ENCODE results near the gene SLCO4A1.

The SLCO4A1 gene

GRCh38 chr20:62648318-62648995, 6.2 kb downstream of the SLCO4A1 start:
- no peak overlapping the region for H3K4me3 ChIP-seq (ENCODE audit: low read depth, low read length)
- H3K27ac ChIP-seq (ENCODE audit: low read depth, low read length) = no peak overlapping the region
- H3K4me1 ChIP-seq (ENCODE audit: control insufficient read depth, insufficient read depth, low read length) = peaks cover 21% of the 10 kb centered on the region
- no peaks in the 10 kb centered on the region for H3K36me3 ChIP-seq (ENCODE audit: control insufficient read depth, insufficient read depth, low read length)
- H3K9me3 ChIP-seq (ENCODE audit: control insufficient read depth, insufficient read depth, low read depth, low read length) = no peaks in the 10 kb centered on the region
- no peak overlapping the region for H3K9ac ChIP-seq (ENCODE audit: low read length)
- peaks cover 81% of the 10 kb centered on the region for H3K27me3 ChIP-seq (ENCODE audit: control insufficient read depth, insufficient read depth, low read length)

- H3K27ac ChIP-seq (ENCODE audit: low read depth, low read length) = no peak overlapping the region
Measured at GRCh38 chr20:62649140-62649539, 6.8 kb downstream of the SLCO4A1 start.

GRCh38 chr20:62650551-62651284, 8.4 kb downstream of the SLCO4A1 start:
- no peaks in the 10 kb centered on the region for H3K9me3 ChIP-seq (ENCODE audit: control insufficient read depth, insufficient read depth, low read depth, low read length)
- no peak overlapping the region for H3K4me3 ChIP-seq (ENCODE audit: low read depth, low read length)
- peaks cover 20% of the 10 kb centered on the region for H3K4me1 ChIP-seq (ENCODE audit: control insufficient read depth, insufficient read depth, low read length)
- H3K9ac ChIP-seq (ENCODE audit: low read length) = no peak overlapping the region
- H3K36me3 ChIP-seq (ENCODE audit: control insufficient read depth, insufficient read depth, low read length) = no peaks in the 10 kb centered on the region
- H3K27me3 ChIP-seq (ENCODE audit: control insufficient read depth, insufficient read depth, low read length) = peaks cover 59% of the 10 kb centered on the region; the same call in 1 of the 2 replicates
- H3K27ac ChIP-seq (ENCODE audit: low read depth, low read length) = no peak overlapping the region

More at GRCh38 chr20:62649140-62649539, 6.8 kb downstream of the SLCO4A1 start:
- H3K4me3 ChIP-seq (ENCODE audit: low read depth, low read length) = no peak overlapping the region
- H3K9me3 ChIP-seq (ENCODE audit: control insufficient read depth, insufficient read depth, low read depth, low read length) = no peaks in the 10 kb centered on the region
- no peaks in the 10 kb centered on the region for H3K36me3 ChIP-seq (ENCODE audit: control insufficient read depth, insufficient read depth, low read length)
- H3K9ac ChIP-seq (ENCODE audit: low read length) = no peak overlapping the region
- peaks cover 20% of the 10 kb centered on the region for H3K4me1 ChIP-seq (ENCODE audit: control insufficient read depth, insufficient read depth, low read length)
- H3K27me3 ChIP-seq (ENCODE audit: control insufficient read depth, insufficient read depth, low read length) = peaks cover 74% of the 10 kb centered on the region

GRCh38 chr20:62651285-62652021, 9.2 kb downstream of the SLCO4A1 start:
- peaks cover 20% of the 10 kb centered on the region for H3K4me1 ChIP-seq (ENCODE audit: control insufficient read depth, insufficient read depth, low read length)
- H3K4me3 ChIP-seq (ENCODE audit: low read depth, low read length) = peak overlapping the region; percentile 34; the same call in 1 of the 2 replicates

GRCh38 chr20:62652041-62652893, 10.0 kb downstream of the SLCO4A1 start:
- Histone ChIP-seq H3K36me3 (ENCODE audit: control insufficient read depth, insufficient read depth, low read length) (no peaks in the 10 kb centered on the region; the same call in 1 of the 2 replicates), H3K27ac (ENCODE audit: low read depth, low read length) (no peak overlapping the region), H3K4me1 (ENCODE audit: control insufficient read depth, insufficient read depth, low read length) (peaks cover 16% of the 10 kb centered on the region), H3K9ac (ENCODE audit: low read length) (no peak overlapping the region), H3K4me3 (ENCODE audit: low read depth, low read length) (peak overlapping the region; percentile 10; the same call in 1 of the 2 replicates), H3K27me3 (ENCODE audit: control insufficient read depth, insufficient read depth, low read length) (peaks cover 44% of the 10 kb centered on the region; the same call in 1 of the 2 replicates), H3K9me3 (ENCODE audit: control insufficient read depth, insufficient read depth, low read depth, low read length) (no peaks in the 10 kb centered on the region)

More at GRCh38 chr20:62651285-62652021, 9.2 kb downstream of the SLCO4A1 start:
- no peaks in the 10 kb centered on the region for H3K9me3 ChIP-seq (ENCODE audit: control insufficient read depth, insufficient read depth, low read depth, low read length)
- no peaks in the 10 kb centered on the region; the same call in 1 of the 2 replicates for H3K36me3 ChIP-seq (ENCODE audit: control insufficient read depth, insufficient read depth, low read length)
- no peak overlapping the region for H3K27ac ChIP-seq (ENCODE audit: low read depth, low read length)
- H3K27me3 ChIP-seq (ENCODE audit: control insufficient read depth, insufficient read depth, low read length) = peaks cover 52% of the 10 kb centered on the region; the same call in 1 of the 2 replicates
- no peak overlapping the region for H3K9ac ChIP-seq (ENCODE audit: low read length)

GRCh38 chr20:62652894-62653305, 10.6 kb downstream of the SLCO4A1 start:
- Histone ChIP-seq H3K4me1 (ENCODE audit: control insufficient read depth, insufficient read depth, low read length) (peaks cover 16% of the 10 kb centered on the region), H3K36me3 (ENCODE audit: control insufficient read depth, insufficient read depth, low read length) (no peaks in the 10 kb centered on the region; the same call in 1 of the 2 replicates), H3K9me3 (ENCODE audit: control insufficient read depth, insufficient read depth, low read depth, low read length) (no peaks in the 10 kb centered on the region), H3K9ac (ENCODE audit: low read length) (no peak overlapping the region), H3K4me3 (ENCODE audit: low read depth, low read length) (no peak overlapping the region), H3K27me3 (ENCODE audit: control insufficient read depth, insufficient read depth, low read length) (peaks cover 39% of the 10 kb centered on the region; the same call in 1 of the 2 replicates), H3K27ac (ENCODE audit: low read depth, low read length) (no peak overlapping the region)

GRCh38 chr20:62653373-62653772, 11.1 kb downstream of the SLCO4A1 start:
- H3K4me1 ChIP-seq (ENCODE audit: control insufficient read depth, insufficient read depth, low read length) = peaks cover 16% of the 10 kb centered on the region
- no peak overlapping the region for H3K9ac ChIP-seq (ENCODE audit: low read length)
- H3K4me3 ChIP-seq (ENCODE audit: low read depth, low read length) = no peak overlapping the region
- H3K27ac ChIP-seq (ENCODE audit: low read depth, low read length) = no peak overlapping the region
- peaks cover 37% of the 10 kb centered on the region; the same call in 1 of the 2 replicates for H3K27me3 ChIP-seq (ENCODE audit: control insufficient read depth, insufficient read depth, low read length)
- H3K36me3 ChIP-seq (ENCODE audit: control insufficient read depth, insufficient read depth, low read length) = no peaks in the 10 kb centered on the region; the same call in 1 of the 2 replicates
- no peaks in the 10 kb centered on the region for H3K9me3 ChIP-seq (ENCODE audit: control insufficient read depth, insufficient read depth, low read depth, low read length)

GRCh38 chr20:62653951-62654685, 11.8 kb downstream of the SLCO4A1 start:
- peaks cover 29% of the 10 kb centered on the region; the same call in 1 of the 2 replicates for H3K27me3 ChIP-seq (ENCODE audit: control insufficient read depth, insufficient read depth, low read length)
- H3K4me1 ChIP-seq (ENCODE audit: control insufficient read depth, insufficient read depth, low read length) = peaks cover 16% of the 10 kb centered on the region
- H3K36me3 ChIP-seq (ENCODE audit: control insufficient read depth, insufficient read depth, low read length) = no peaks in the 10 kb centered on the region; the same call in 1 of the 2 replicates
- no peak overlapping the region for H3K27ac ChIP-seq (ENCODE audit: low read depth, low read length)
- H3K9me3 ChIP-seq (ENCODE audit: control insufficient read depth, insufficient read depth, low read depth, low read length) = no peaks in the 10 kb centered on the region
- no peak overlapping the region for H3K9ac ChIP-seq (ENCODE audit: low read length)
- no peak overlapping the region for H3K4me3 ChIP-seq (ENCODE audit: low read depth, low read length)

- no peak overlapping the region for H3K9ac ChIP-seq (ENCODE audit: low read length)
- H3K4me1 ChIP-seq (ENCODE audit: control insufficient read depth, insufficient read depth, low read length) = peaks cover 16% of the 10 kb centered on the region
- peaks cover 17% of the 10 kb centered on the region; the same call in 1 of the 2 replicates for H3K27me3 ChIP-seq (ENCODE audit: control insufficient read depth, insufficient read depth, low read length)
- no peaks in the 10 kb centered on the region; the same call in 1 of the 2 replicates for H3K36me3 ChIP-seq (ENCODE audit: control insufficient read depth, insufficient read depth, low read length)
- no peak overlapping the region; the same call in 1 of the 2 replicates for H3K27ac ChIP-seq (ENCODE audit: low read depth, low read length)
- no peaks in the 10 kb centered on the region for H3K9me3 ChIP-seq (ENCODE audit: control insufficient read depth, insufficient read depth, low read depth, low read length)
- H3K4me3 ChIP-seq (ENCODE audit: low read depth, low read length) = no peak overlapping the region
Measured at GRCh38 chr20:62655282-62656196, 13.2 kb downstream of the SLCO4A1 start.

Data from HUES6 (cell line).